GM18502 (cell line): ENCODE results near the gene INAVA.

Experiments
- ATAC-seq: cut with Tn5 transposase; IDR thresholded peaks from one replicate; pipeline ENCODE4 v1.9.1; 2021; ENCODE audit warnings: mild to moderate bottlenecking; ENCODE audit not compliant: unreplicated experiment, poor library complexity

Gene INAVA

GRCh38 chr1:200874694-200875093 lies 20.0 kb upstream of the INAVA start:
- no peak for ATAC-seq

- no peak for ATAC-seq
These were observed 19.3 kb upstream of the INAVA start for GRCh38 chr1:200875416-200875815.

GRCh38 chr1:200877010-200877409 lies 17.7 kb upstream of the INAVA start:
- ATAC-seq, result no peak

- peak; percentile 78 for ATAC-seq
These were observed 16.7 kb upstream of the INAVA start for GRCh38 chr1:200877839-200878551.

- ATAC-seq, result no peak
These were observed 14.5 kb upstream of the INAVA start for GRCh38 chr1:200880212-200880611.

GRCh38 chr1:200883118-200883517 lies 11.6 kb upstream of the INAVA start:
- ATAC-seq, result no peak

GRCh38 chr1:200885623-200886402 lies 8.9 kb upstream of the INAVA start:
- no peak for ATAC-seq

- ATAC-seq, result no peak
These were observed 8.1 kb upstream of the INAVA start for GRCh38 chr1:200886594-200886993.

- no peak for ATAC-seq
These were observed 7.7 kb upstream of the INAVA start for GRCh38 chr1:200887036-200887435.

- no peak for ATAC-seq
These were observed 6.8 kb upstream of the INAVA start for GRCh38 chr1:200887772-200888348.

GRCh38 chr1:200888349-200888838 lies 6.3 kb upstream of the INAVA start:
- peak; percentile 91 for ATAC-seq

GRCh38 chr1:200889571-200889970 lies 5.1 kb upstream of the INAVA start:
- no peak for ATAC-seq

GRCh38 chr1:200890027-200890426 lies 4.7 kb upstream of the INAVA start:
- ATAC-seq, result no peak

GRCh38 chr1:200890818-200891773 lies 3.6 kb upstream of the INAVA start:
- no peak for ATAC-seq

GRCh38 chr1:200891774-200892157 lies 2.9 kb upstream of the INAVA start:
- ATAC-seq, result no peak

GRCh38 chr1:200892546-200892945 lies 2.2 kb upstream of the INAVA start:
- ATAC-seq, result no peak

- no peak for ATAC-seq
These were observed 1.7 kb upstream of the INAVA start for GRCh38 chr1:200892958-200893357.

GRCh38 chr1:200893411-200893901 lies 1.2 kb upstream of the INAVA start:
- no peak for ATAC-seq

- ATAC-seq, result no peak
These were observed 716 bp downstream of the INAVA start for GRCh38 chr1:200895443-200895789.
